ENCODE data around the gene DNAJC28. TPM values are rescaled to one million over a fixed set of nuclear protein-coding genes. Genes with fewer than 3 reads are reported as not detected.
A peak's percentile ranks its signal among the peaks of the same experiment; 100 is the strongest.
"Not testable (repeated sequence)": the region's sequence is repeated elsewhere in the genome, so short reads cannot be mapped to it uniquely, and the experiment has no call there.

Gene DNAJC28
- total RNA-seq, 1 experiment from 2014 or later = 1.1 TPM

- H3K9me3 ChIP-seq = no peaks in the 10 kb centered on the region
- no peak for DNase-seq
- H3K36me3 ChIP-seq = no peaks in the 10 kb centered on the region; the same call in 1 of the 2 replicates
- H3K4me3 ChIP-seq = no peak overlapping the region
- no peaks in the 10 kb centered on the region for H3K27me3 ChIP-seq
Observed at GRCh38 chr21:33455686-33456446, 35.6 kb downstream of the DNAJC28 start.

GRCh38 chr21:33452362-33452761, 39.2 kb downstream of the DNAJC28 start:
- Histone ChIP-seq H3K36me3 (no peaks in the 10 kb centered on the region; the same call in 1 of the 2 replicates), H3K27me3 (no peaks in the 10 kb centered on the region), H3K9me3 (no peaks in the 10 kb centered on the region), H3K4me3 (no peak overlapping the region)
- DNase-seq = no peak

GRCh38 chr21:33451634-33452071, 39.9 kb downstream of the DNAJC28 start:
- no peaks in the 10 kb centered on the region for H3K27me3 ChIP-seq
- no peak for DNase-seq
- H3K4me3 ChIP-seq = no peak overlapping the region
- no peaks in the 10 kb centered on the region for H3K9me3 ChIP-seq
- no peaks in the 10 kb centered on the region; the same call in 1 of the 2 replicates for H3K36me3 ChIP-seq

GRCh38 chr21:33449616-33450015, 41.9 kb downstream of the DNAJC28 start:
- no peaks in the 10 kb centered on the region for H3K9me3 ChIP-seq
- DNase-seq = no peak
- H3K36me3 ChIP-seq = no peaks in the 10 kb centered on the region; the same call in 1 of the 2 replicates
- no peak overlapping the region for H3K4me3 ChIP-seq
- no peaks in the 10 kb centered on the region for H3K27me3 ChIP-seq

GRCh38 chr21:33446620-33447019, 44.9 kb downstream of the DNAJC28 start:
- H3K9me3 ChIP-seq, H3K4me3 ChIP-seq, H3K27me3 ChIP-seq, H3K36me3 ChIP-seq, DNase-seq: not testable (repeated sequence)

GRCh38 chr21:33444499-33444898, 47.0 kb downstream of the DNAJC28 start:
- H3K4me3 ChIP-seq = no peak overlapping the region
- no peaks in the 10 kb centered on the region for H3K36me3 ChIP-seq
- DNase-seq = no peak
- no peaks in the 10 kb centered on the region for H3K27me3 ChIP-seq
- no peaks in the 10 kb centered on the region for H3K9me3 ChIP-seq

- Histone ChIP-seq H3K36me3 (no peaks in the 10 kb centered on the region; the same call in none of the 2 replicates), H3K27me3 (no peaks in the 10 kb centered on the region), H3K9me3 (no peaks in the 10 kb centered on the region), H3K4me3 (no peak overlapping the region)
- DNase-seq = no peak
Observed at GRCh38 chr21:33443194-33443593, 48.3 kb downstream of the DNAJC28 start.

- Histone ChIP-seq H3K4me3 (no peak overlapping the region), H3K27me3 (no peaks in the 10 kb centered on the region), H3K36me3 (peaks cover 7% of the 10 kb centered on the region), H3K9me3 (no peaks in the 10 kb centered on the region)
- DNase-seq = peak; percentile 17
Observed at GRCh38 chr21:33441489-33442477, 49.7 kb downstream of the DNAJC28 start.

Other genes with a start within 250 kb of the DNAJC28 start
- 44.5 and 64.3 TPM in 2 replicates for gene IL10RB, start 225.3 kb downstream of the DNAJC28 start, total RNA-seq (2014; rRNA removed; shearing (Covaris generic); ENCODE audit: low replicate concordance)
- gene IFNAR1, start 166.7 kb downstream of the DNAJC28 start, total RNA-seq (2014; rRNA removed; shearing (Covaris generic); ENCODE audit: low replicate concordance) = 1.7 and 6.6 TPM in 2 replicates
- 63.6 and 66.8 TPM in 2 replicates for gene IFNGR2, start 88.3 kb downstream of the DNAJC28 start, total RNA-seq (2014; rRNA removed; shearing (Covaris generic); ENCODE audit: low replicate concordance)
- 14.3 and 16.3 TPM in 2 replicates for gene TMEM50B, start 11.7 kb downstream of the DNAJC28 start, total RNA-seq (2014; rRNA removed; shearing (Covaris generic); ENCODE audit: low replicate concordance)
- 52.3 and 55.3 TPM in 2 replicates for gene GART, start 50.4 kb upstream of the DNAJC28 start, total RNA-seq (2014; rRNA removed; shearing (Covaris generic); ENCODE audit: low replicate concordance)
- 83.7 and 124 TPM in 2 replicates for gene SON, start 51.3 kb upstream of the DNAJC28 start, total RNA-seq (2014; rRNA removed; shearing (Covaris generic); ENCODE audit: low replicate concordance)
- 29.4 and 32.0 TPM in 2 replicates for gene DONSON, start 97.0 kb upstream of the DNAJC28 start, total RNA-seq (2014; rRNA removed; shearing (Covaris generic); ENCODE audit: low replicate concordance)
- gene CRYZL1, start 150.0 kb upstream of the DNAJC28 start, total RNA-seq (2014; rRNA removed; shearing (Covaris generic); ENCODE audit: low replicate concordance) = 7.8 and 126 TPM in 2 replicates
- 7.7 and 10.5 TPM in 2 replicates for gene ITSN1, start 150.8 kb upstream of the DNAJC28 start, total RNA-seq (2014; rRNA removed; shearing (Covaris generic); ENCODE audit: low replicate concordance)

Measured in MG63 (cell line).